Measurements from ENCODE around the gene PTPRG. TPM values are rescaled to one million over a fixed set of nuclear protein-coding genes. Genes with fewer than 3 reads are reported as not detected.

Gene PTPRG
- total RNA-seq, 1 experiment from 2014 or later = 0.73 TPM

DNA sequence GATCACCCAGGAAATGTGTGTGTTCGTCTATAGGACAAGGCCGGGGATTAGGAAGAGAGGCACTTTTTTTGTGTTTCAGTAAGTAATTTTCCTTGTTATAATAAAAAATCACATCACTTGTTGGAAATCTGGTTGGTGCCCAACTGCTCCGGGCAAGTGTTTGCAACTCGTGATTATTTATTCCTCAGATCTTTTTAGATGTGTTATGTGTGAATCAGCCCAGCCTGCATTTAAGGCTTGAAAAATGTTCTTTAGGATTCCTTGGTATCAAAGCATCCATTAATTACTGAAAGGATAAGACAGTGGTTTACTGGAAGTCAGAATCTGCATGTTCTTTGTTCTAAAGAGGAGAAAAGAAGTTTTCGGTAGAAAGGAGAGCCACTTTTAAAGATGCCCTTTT, 466.4 kb downstream of the PTPRG start:
- POLR2A ChIA-PET (ENCODE audit: unreplicated experiment) = no interaction called here
- CTCF ChIA-PET = no interaction called here

DNA sequence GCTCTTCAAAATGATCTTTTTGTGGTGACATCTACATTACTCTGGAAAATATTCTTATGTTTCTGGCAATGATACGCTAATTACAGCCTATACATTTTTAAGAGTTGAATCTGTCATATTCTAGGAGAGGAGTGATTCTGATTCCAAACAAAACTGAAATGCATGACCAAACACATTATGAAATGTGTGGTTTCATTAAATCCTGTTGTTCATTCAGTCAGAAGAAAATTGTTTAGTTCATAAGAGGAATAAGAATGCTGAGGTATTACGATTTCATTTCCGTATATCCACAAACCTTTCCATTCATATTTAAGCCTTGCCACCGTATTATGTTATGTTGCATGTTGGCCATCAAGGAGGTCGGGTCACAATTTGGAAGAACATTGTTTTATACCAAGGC, 466.9 kb downstream of the PTPRG start:
- no peak for DNase-seq
- TF ChIP-seq, protein P1, sequence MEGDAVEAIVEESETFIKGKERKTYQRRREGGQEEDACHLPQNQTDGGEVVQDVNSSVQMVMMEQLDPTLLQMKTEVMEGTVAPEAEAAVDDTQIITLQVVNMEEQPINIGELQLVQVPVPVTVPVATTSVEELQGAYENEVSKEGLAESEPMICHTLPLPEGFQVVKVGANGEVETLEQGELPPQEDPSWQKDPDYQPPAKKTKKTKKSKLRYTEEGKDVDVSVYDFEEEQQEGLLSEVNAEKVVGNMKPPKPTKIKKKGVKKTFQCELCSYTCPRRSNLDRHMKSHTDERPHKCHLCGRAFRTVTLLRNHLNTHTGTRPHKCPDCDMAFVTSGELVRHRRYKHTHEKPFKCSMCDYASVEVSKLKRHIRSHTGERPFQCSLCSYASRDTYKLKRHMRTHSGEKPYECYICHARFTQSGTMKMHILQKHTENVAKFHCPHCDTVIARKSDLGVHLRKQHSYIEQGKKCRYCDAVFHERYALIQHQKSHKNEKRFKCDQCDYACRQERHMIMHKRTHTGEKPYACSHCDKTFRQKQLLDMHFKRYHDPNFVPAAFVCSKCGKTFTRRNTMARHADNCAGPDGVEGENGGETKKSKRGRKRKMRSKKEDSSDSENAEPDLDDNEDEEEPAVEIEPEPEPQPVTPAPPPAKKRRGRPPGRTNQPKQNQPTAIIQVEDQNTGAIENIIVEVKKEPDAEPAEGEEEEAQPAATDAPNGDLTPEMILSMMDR (conservative IDR thresholded peaks at IDR 0.05; ENCODE audit: low read depth, low read length) = no peak
- TF ChIP-seq EZH2phosphoT487 (IDR thresholded peaks at IDR 0.05; ENCODE audit: borderline replicate concordance, low read length) (no peak), EZH2 (IDR thresholded peaks at IDR 0.05; ENCODE audit: low read length, unreplicated experiment) (no peak)
- intact Hi-C loops (cut with micrococcal nuclease) = no loop called here
- no peaks in the 10 kb centered on the region for H3F3A ChIP-seq (ENCODE audit: low read length, unreplicated experiment)
- H3K4me1 ChIP-seq (ENCODE audit: insufficient read depth, low read length) = no peaks in the 10 kb centered on the region
- POLR2A ChIA-PET (ENCODE audit: unreplicated experiment) = no interaction called here
- ATAC-seq = no peak
- H3K79me2 ChIP-seq (ENCODE audit: low read length) = no peaks in the 10 kb centered on the region
- H3K4me2 ChIP-seq (ENCODE audit: low read length) = no peak overlapping the region
- BruUV-seq (replicated peaks) = no TSS peak
- CTCF ChIA-PET = no interaction called here
- no peak overlapping the region for H3K4me3 ChIP-seq (ENCODE audit: low read length)
- H3K9me3 ChIP-seq (ENCODE audit: low read length) = no peaks in the 10 kb centered on the region
- no peak overlapping the region for H3K9ac ChIP-seq (ENCODE audit: low read length)
- no peak overlapping the region for H2AFZ ChIP-seq (ENCODE audit: low read length)
- H3K36me3 ChIP-seq (ENCODE audit: low read depth, low read length) = no peaks in the 10 kb centered on the region
- no peaks in the 10 kb centered on the region for H4K20me1 ChIP-seq (ENCODE audit: low read length)
- no peaks in the 10 kb centered on the region for H3K27me3 ChIP-seq (ENCODE audit: low read length)
- no peak overlapping the region for H3K27ac ChIP-seq (ENCODE audit: low read length)
- H3K9me2 ChIP-seq (replicated peaks; ENCODE audit: low read length) = no peaks in the 10 kb centered on the region

More for the DNA sequence above, 466.4 kb downstream of the PTPRG start:
- intact Hi-C loops (cut with micrococcal nuclease) = no loop called here
- Histone ChIP-seq H3K27me3 (ENCODE audit: low read length) (no peaks in the 10 kb centered on the region), H2AFZ (ENCODE audit: low read length) (no peak overlapping the region), H3K9ac (ENCODE audit: low read length) (no peak overlapping the region), H4K20me1 (ENCODE audit: low read length) (no peaks in the 10 kb centered on the region), H3K9me2 (replicated peaks; ENCODE audit: low read length) (no peaks in the 10 kb centered on the region), H3K4me2 (ENCODE audit: low read length) (no peak overlapping the region), H3K4me1 (ENCODE audit: insufficient read depth, low read length) (no peaks in the 10 kb centered on the region), H3K79me2 (ENCODE audit: low read length) (no peaks in the 10 kb centered on the region), H3F3A (ENCODE audit: low read length, unreplicated experiment) (no peaks in the 10 kb centered on the region), H3K27ac (ENCODE audit: low read length) (no peak overlapping the region), H3K4me3 (ENCODE audit: low read length) (no peak overlapping the region), H3K9me3 (ENCODE audit: low read length) (no peaks in the 10 kb centered on the region), H3K36me3 (ENCODE audit: low read depth, low read length) (no peaks in the 10 kb centered on the region)
- no peak for TF ChIP-seq EZH2 (IDR thresholded peaks at IDR 0.05; ENCODE audit: low read length, unreplicated experiment)
- TF ChIP-seq, protein P1 (conservative IDR thresholded peaks at IDR 0.05; ENCODE audit: low read depth, low read length) = no peak
- no peak for TF ChIP-seq EZH2phosphoT487 (IDR thresholded peaks at IDR 0.05; ENCODE audit: borderline replicate concordance, low read length)
- DNase-seq (no peak), ATAC-seq (no peak)
- BruUV-seq (replicated peaks) = no TSS peak

DNA sequence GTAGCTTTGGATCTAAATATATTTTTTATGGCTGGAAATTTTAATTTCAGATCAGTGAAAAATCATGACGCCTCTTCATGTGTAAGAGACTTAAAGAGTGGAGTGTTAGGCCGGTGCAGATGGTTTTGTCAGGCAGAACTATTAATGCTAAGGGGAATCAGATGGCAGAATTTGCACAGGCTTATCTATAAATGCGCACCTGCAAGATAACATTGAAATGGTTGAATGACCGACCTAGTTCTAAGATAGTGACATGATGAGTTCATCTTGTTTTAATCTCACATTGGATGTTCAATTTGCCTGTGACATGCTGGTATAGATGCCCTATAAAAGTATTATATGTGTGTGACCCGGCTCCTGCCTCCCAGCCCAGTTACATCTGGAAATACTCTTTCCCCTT, 471.4 kb downstream of the PTPRG start:
- DNase-seq (no peak), ATAC-seq (no peak)
- Histone ChIP-seq H3K4me1 (ENCODE audit: insufficient read depth, low read length) (no peaks in the 10 kb centered on the region), H3K27me3 (ENCODE audit: low read length) (no peaks in the 10 kb centered on the region), H3F3A (ENCODE audit: low read length, unreplicated experiment) (no peaks in the 10 kb centered on the region), H3K36me3 (ENCODE audit: low read depth, low read length) (no peaks in the 10 kb centered on the region), H3K4me2 (ENCODE audit: low read length) (no peak overlapping the region), H4K20me1 (ENCODE audit: low read length) (no peaks in the 10 kb centered on the region), H3K9ac (ENCODE audit: low read length) (no peak overlapping the region), H3K27ac (ENCODE audit: low read length) (no peak overlapping the region), H2AFZ (ENCODE audit: low read length) (no peak overlapping the region), H3K79me2 (ENCODE audit: low read length) (no peaks in the 10 kb centered on the region), H3K9me2 (replicated peaks; ENCODE audit: low read length) (no peaks in the 10 kb centered on the region), H3K9me3 (ENCODE audit: low read length) (no peaks in the 10 kb centered on the region; the same call in 1 of the 2 replicates), H3K4me3 (ENCODE audit: low read length) (no peak overlapping the region)
- intact Hi-C loops (cut with micrococcal nuclease) = no loop called here
- ChIA-PET POLR2A (ENCODE audit: unreplicated experiment) (no interaction called here), CTCF (no interaction called here)
- TF ChIP-seq, protein P1 (conservative IDR thresholded peaks at IDR 0.05; ENCODE audit: low read depth, low read length) = no peak
- TF ChIP-seq EZH2 (IDR thresholded peaks at IDR 0.05; ENCODE audit: low read length, unreplicated experiment) (no peak), EZH2phosphoT487 (IDR thresholded peaks at IDR 0.05; ENCODE audit: borderline replicate concordance, low read length) (no peak)
- BruUV-seq (replicated peaks) = no TSS peak

Data from PC-3 (cell line).